NCI-H2171 treated with DMSO at 0.1 percent for 48 hours (cell line): ENCODE results near the gene LRMDA.
A peak's percentile ranks its signal among the peaks of the same experiment; 100 is the strongest.

ENCODE experiments used
- DNase-seq: peaks from one replicate; lab custom pipeline; 2025; lab: John Stamatoyannopoulos, UW

LRMDA gene

GRCh38 chr10:75716506-75716905, 285.1 kb downstream of the LRMDA start:
- no peak for DNase-seq

DNA sequence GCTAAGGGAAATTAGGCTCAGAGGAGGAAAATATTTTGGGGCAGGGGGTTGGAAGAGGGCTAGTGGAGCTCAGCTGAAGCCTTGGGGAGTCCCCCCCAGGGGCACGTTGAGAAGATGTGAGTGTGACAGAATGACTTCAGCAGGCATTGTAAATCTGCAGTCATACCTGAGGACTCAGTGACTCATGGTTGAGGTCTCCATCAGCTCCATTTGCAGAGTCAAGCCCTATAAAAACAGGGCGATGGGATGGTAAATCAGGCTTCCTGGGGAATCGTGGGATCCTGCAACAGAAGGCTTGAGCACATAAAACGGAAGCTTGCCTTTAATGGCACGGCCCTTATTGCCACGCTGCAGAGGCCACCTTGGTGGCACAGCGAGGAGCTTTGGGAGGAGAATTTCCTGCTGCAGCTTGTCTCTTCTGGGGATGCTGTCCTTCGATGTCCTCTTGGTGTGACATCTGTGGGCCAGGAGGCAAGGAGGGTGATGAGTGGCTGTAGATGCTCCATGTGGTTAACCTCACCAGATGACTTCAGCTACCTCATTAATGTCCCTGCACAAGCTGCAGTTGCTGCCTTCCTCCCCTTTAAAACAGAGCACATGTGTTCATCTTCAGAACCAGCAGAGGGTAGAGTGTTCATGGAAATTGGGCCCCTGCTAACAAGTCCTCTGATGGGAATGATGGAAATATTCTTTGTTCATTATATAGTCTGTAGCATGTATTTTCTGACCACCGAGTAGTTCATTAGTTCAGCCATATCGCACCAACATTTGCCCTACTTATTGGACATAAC, 285.9 kb downstream of the LRMDA start:
- DNase-seq = peak; percentile 14

GRCh38 chr10:75718991-75719390, 287.6 kb downstream of the LRMDA start:
- DNase-seq = peak; percentile 88

- DNase-seq = no peak
Observed at GRCh38 chr10:75720157-75720556, 288.7 kb downstream of the LRMDA start.

DNA sequence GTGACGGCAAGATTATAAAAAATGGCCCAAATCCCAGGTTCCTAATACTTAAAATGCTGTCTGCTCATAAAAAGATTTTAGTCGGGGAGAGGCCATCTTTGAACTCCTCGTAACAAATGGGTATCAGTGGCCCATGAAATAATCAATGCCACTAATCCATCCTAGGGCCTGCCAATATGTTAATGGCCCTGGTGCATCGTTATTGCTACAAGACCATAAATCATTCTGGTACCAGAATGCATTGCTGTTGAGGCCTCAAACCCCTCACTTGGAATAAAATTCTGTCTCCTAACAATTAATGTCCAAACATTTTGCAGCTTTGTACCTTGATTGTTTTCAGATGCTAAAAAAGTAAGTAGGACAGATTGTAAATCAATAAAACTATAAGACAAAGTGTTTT, 290.6 kb downstream of the LRMDA start:
- DNase-seq = no peak

GRCh38 chr10:75722609-75723008, 291.2 kb downstream of the LRMDA start:
- no peak for DNase-seq

DNA sequence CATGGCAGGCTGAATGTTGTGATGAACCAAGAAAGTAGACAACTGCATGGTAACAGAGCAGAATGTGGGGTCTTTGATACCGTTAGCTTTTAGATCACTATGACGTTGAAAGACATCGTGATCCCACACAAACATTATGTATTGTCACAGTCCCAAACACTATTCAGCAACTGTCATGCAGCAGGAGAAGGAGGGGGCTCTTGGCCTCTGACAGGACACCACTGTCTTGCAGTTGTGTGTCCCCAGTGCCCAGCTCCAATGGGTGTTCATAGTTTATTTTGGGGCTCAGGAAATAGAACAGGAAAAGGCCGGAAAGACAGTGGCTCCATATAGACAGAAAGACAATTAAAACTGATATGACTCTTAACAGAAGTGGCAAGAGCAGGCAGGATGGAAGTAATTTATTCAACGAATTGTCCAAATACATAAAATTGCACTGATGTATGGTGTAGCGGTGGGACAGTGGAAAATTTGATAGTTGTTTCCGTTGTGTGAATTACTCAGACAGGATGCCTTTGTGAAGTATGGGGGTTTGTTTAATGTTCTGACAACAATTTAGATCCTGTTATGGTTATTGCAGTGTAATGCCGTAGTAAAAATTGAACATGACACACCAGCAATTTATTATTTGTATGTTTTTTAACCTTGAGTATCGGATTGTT, 292.0 kb downstream of the LRMDA start:
- DNase-seq = no peak

DNA sequence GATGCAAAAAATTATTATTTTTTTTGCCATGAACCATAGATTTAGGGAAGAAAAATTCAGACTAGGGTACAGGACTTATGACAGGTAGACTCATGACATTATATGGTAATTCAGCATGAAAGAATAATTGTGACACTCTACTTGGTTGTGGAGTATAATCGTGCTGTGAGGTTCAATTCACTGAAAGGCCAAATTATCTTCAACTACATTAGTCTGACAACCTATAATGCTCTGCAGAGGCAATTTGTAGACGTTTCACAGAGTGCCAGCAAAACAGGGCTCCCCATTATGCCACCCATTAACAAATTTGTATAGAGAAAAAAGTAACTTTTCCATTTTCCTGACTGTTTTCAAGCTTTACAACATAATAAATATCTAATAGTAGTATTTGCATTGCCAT, 292.6 kb downstream of the LRMDA start:
- no peak for DNase-seq

DNA sequence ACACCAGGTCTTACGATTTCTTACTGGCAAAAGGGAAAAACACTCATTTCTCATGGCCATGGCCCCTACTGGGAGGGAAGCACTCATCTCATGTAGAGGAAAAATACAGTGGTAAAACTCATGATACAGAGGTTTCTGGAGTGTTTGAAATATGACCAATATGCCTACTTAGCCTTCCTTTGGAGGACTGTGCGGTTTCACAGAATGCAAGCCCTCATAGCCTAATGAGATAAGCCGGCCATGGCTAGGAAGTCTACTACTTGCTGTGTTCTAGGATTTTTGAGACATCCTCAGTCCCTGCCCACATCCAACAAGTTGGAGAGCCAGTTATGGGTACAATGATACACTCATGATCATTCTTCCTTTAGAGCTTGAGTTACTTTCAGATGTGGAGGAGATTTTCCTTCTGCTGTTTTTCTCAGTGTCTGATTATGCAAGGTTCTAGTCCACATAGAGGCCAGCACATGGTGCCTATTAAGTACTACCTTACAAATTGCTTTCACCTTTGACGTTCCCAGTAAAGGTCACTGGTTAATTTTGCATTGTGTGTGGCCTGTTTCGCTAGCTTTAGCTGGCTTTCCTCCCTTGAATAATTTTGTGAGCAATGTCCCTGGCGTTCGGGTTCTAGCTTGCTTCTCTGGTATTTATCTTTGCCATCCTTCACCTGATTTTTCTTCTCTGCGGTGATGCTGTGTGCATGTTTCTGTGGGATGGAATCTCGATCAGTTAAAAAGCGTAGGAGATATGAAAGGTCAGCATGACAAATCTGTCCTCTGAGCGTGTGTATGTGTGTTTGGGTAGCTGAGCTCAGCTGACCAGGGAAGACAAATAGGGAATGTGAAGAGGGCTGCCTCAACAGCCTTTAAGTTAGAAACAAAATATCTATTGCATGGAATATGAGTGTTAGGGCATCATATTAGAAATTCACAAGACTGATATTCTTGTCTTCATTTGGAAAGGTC, 295.4 kb downstream of the LRMDA start:
- no peak for DNase-seq

DNA sequence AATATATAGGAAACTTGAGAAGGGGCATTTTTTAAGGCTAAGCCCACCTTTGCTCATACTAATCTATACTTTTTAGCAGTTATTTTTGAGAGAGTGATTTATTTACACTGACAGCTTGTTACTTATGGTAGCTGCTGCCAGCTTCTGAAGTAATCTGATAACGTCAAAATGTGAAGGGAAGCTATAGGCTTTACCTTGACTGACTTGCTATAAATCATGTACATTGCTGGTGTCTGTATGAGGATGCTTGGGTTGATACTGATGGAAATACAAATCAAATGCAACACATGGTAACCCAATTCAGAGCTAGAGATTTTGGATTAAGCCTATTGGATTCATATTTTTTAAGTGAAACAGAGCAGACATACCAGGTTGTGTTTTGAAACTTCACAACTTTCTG, 299.4 kb downstream of the LRMDA start:
- peak; percentile 37 for DNase-seq

GRCh38 chr10:75733135-75733890, 301.9 kb downstream of the LRMDA start:
- DNase-seq = no peak

GRCh38 chr10:75736151-75736640, 304.8 kb downstream of the LRMDA start:
- no peak for DNase-seq

DNA sequence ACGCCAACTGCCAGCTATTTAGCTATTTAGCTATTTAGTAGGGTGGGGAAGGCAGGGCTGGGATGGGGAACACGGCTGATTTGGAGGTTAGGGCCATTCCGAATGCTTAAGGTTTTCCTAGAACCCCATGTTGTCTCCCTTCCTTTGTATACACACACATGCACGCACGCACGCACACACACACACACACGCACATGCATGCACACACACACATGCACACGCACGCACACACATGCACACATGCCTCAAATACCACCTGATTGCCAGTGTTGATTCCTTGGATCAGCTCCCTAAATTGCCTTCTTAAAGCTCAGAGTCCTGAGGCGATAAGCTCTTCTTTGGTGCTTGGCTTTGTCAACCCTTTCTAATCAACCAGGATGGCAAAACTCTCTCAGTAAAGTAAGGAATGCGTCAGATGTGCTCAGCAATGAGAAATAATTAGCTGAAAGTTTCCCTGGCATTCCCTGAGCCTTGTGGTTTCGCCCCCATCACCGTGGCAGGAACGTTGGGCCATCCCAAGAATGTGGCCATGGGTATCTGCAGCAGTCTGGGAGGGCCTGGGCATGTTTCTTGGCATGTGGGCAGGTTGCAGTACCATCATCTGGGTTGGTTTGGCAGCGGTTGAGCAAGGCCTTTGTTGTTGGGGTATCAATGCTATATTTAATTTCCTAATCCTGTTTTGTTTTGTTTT, 305.6 kb downstream of the LRMDA start:
- DNase-seq = no peak

GRCh38 chr10:75737580-75737949, 306.1 kb downstream of the LRMDA start:
- DNase-seq = peak; percentile 8

GRCh38 chr10:75738924-75739323, 307.5 kb downstream of the LRMDA start:
- no peak for DNase-seq

- no peak for DNase-seq
Observed at GRCh38 chr10:75739414-75740143, 308.2 kb downstream of the LRMDA start.

DNA sequence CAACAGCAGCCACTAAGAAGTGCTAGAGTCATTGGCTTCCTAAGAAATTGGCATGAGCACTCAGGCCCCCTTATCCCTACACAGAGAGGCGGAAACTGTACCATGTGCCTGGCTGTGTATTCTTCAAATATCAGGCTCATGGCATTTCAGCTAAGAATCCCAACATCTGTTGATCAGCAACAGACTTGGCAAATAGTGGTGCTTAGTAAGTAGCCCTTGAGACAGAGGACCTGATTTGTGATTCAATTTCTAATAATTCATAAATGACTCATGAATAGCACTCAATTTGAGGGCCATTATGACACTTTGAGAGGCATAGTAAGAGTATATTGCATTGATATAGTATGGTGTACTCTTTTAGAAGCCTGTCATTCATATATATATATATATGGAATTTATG, 309.1 kb downstream of the LRMDA start:
- DNase-seq = no peak

DNA sequence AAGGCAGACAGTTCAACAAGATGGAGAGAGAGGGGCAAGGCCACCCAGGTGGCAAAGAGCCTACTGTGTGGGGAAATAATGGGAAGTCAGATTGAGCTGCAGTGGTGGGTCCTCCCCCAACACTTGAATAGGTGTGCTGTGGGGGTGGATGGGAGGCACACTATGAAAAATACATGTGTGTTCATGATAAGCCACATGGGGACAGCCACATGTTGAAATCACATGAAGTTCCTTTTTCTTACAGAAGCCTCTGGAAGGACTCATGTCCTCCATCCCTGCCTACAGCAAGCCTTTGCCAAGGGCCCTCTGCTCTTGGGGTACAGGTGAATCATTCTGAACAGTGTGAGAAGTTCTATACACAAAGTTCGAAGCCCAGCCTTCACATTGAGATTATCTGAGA, 310.9 kb downstream of the LRMDA start:
- DNase-seq = no peak

GRCh38 chr10:75743291-75743778, 311.9 kb downstream of the LRMDA start:
- DNase-seq = no peak

GRCh38 chr10:75744261-75744660, 312.8 kb downstream of the LRMDA start:
- DNase-seq = no peak
